Prostate gland (tissue), 2 donors: ENCODE measurements around the gene RCOR3. TPM values are rescaled to one million over a fixed set of nuclear protein-coding genes. Genes with fewer than 3 reads are reported as not detected.

Experiments used
- DNase-seq: peaks from one replicate; pipeline ENCODE4 v3.0.0-alpha.2; 2019; ENCODE audit warnings: low spot score
- H3K27ac ChIP-seq, 2 donors: fragments of 200-600 bp; sonication (generic); 2 replicates each; pipeline ENCODE4 v1.5.1; 2017 to 2019
- H3K27me3 ChIP-seq: fragments of 200-600 bp; sonication (generic); replicated peaks from 2 replicates; pipeline ENCODE4 v1.5.1; 2019; ENCODE audit not compliant: insufficient read depth
- H3K36me3 ChIP-seq, 2 donors: fragments of 200-600 bp; sonication (generic); 1 replicate in 1 of 2; 2 replicates in 1 of 2; pipeline versions ENCODE4 v1.5.1 to v1.8.1; 2017 to 2019
- H3K4me1 ChIP-seq: fragments of 200-600 bp; sonication (generic); replicated peaks from 2 replicates; pipeline ENCODE4 v1.5.1; 2019
- H3K4me3 ChIP-seq, 2 donors: fragments of 200-600 bp; sonication (generic); 2 replicates each; pipeline ENCODE4 v1.5.1; 2017 to 2019
- H3K9me3 ChIP-seq: fragments of 200-600 bp; sonication (generic); 2 replicates; pipeline ENCODE4 v1.5.1; 2017
- POLR2A ChIP-seq: fragments of 450-650 bp; IDR thresholded peaks from one replicate; pipeline ENCODE4 v1.6.1; 2016; ENCODE audit warnings: antibody characterized with exemption, mild to moderate bottlenecking
- POLR2AphosphoS5 ChIP-seq: sonication (generic); formaldehyde crosslinking; IDR thresholded peaks from one replicate; pipeline ENCODE4 v1.6.1; 2017; ENCODE audit warnings: antibody characterized with exemption
- WGBS: methylation state at CpG from one replicate; pipeline ENCODE4 v1.1.5; 2018; 5-methylcytosine and 5-hydroxymethylcytosine counted together
- intact Hi-C: fragments of 100-400 bp; cut with DNase I; formaldehyde crosslinking; loops from one replicate; pipeline ENCODE4 v1.14.2; 2022
- total RNA-seq, 2 donors: library from RNA; depleted of rRNA; stranded (reverse); fragments of >200 nt; gene quantifications; one replicate each; pipeline ENCODE4 v1.1.0, GENCODE V29; 2016
- TF ChIP-seq, protein P1 (sequence below), 4 experiments: fragments of 200-600 bp in 2 of 4; fragments of 450-650 bp in 2 of 4; sonication (generic) in 2 of 4; IDR thresholded peaks; 1 replicate in 3 of 4; 2 replicates in 1 of 4; pipeline ENCODE4 v1.5.1; 2016 to 2019; ENCODE audit warnings: antibody characterized with exemption in 4 of 4, mild to moderate bottlenecking in 2 of 4, moderate library complexity in 2 of 4

Gene RCOR3
- total RNA-seq, 2 donors from 2014 or later = 56.4 to 78.3 TPM

DNA sequence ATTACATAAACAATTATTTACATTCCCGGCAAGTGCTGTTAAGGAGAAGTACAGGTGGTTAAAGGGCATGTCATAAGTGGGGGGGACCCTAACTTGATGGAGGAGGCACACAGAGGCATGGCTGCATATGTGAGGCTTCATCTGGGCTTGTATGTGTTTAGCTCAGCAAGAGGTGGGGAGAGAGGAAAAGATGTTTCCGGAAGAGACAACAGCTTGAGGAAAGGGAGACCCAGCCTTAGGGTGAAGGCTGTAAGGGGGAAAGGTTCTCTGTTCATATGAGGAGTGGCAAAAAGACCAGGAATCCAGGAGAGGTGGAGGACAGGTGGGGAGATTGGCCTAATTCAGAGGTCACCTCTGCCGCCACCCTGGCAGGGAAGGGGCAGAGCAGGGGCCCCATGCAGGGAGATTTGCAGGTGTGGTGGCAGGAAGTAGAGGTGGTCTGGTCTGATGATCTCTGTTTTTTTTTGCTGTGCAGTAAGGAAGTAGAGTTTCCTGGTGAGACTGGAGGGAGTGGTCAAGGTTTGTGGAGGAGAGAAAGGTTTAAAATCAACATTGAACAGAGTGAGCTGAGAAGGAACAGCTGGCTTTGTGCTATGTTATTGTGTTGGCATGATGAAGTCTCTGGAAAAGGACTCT is 76.5 kb downstream of the RCOR3 start:
- TF ChIP-seq POLR2AphosphoS5 (no peak), POLR2A (no peak)
- TF ChIP-seq, protein P1, sequence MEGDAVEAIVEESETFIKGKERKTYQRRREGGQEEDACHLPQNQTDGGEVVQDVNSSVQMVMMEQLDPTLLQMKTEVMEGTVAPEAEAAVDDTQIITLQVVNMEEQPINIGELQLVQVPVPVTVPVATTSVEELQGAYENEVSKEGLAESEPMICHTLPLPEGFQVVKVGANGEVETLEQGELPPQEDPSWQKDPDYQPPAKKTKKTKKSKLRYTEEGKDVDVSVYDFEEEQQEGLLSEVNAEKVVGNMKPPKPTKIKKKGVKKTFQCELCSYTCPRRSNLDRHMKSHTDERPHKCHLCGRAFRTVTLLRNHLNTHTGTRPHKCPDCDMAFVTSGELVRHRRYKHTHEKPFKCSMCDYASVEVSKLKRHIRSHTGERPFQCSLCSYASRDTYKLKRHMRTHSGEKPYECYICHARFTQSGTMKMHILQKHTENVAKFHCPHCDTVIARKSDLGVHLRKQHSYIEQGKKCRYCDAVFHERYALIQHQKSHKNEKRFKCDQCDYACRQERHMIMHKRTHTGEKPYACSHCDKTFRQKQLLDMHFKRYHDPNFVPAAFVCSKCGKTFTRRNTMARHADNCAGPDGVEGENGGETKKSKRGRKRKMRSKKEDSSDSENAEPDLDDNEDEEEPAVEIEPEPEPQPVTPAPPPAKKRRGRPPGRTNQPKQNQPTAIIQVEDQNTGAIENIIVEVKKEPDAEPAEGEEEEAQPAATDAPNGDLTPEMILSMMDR (IDR thresholded peaks at IDR 0.05) = no peak
- intact Hi-C loops = no loop called here
- no peak overlapping the region for H3K4me3 ChIP-seq
- H3K4me1 ChIP-seq = peaks cover 4% of the 10 kb centered on the region
- H3K27ac ChIP-seq = no peak overlapping the region
- no peaks in the 10 kb centered on the region for H3K9me3 ChIP-seq
- DNase-seq = no peak
- no peaks in the 10 kb centered on the region for H3K36me3 ChIP-seq
- H3K27me3 ChIP-seq = no peaks in the 10 kb centered on the region
- WGBS = 81% methylated on average over 3 of the region's 3 CpGs

- WGBS = 69% methylated on average over 3 of the region's 3 CpGs
- intact Hi-C loops = no loop called here
- Histone ChIP-seq H3K27ac (no peak overlapping the region), H3K4me3 (no peak overlapping the region), H3K27me3 (no peaks in the 10 kb centered on the region), H3K9me3 (no peaks in the 10 kb centered on the region), H3K36me3 (no peaks in the 10 kb centered on the region), H3K4me1 (peaks cover 4% of the 10 kb centered on the region)
- TF ChIP-seq POLR2AphosphoS5 = no peak
- DNase-seq = no peak
Measured at GRCh38 chr1:211336161-211336560, 77.0 kb downstream of the RCOR3 start.

DNA sequence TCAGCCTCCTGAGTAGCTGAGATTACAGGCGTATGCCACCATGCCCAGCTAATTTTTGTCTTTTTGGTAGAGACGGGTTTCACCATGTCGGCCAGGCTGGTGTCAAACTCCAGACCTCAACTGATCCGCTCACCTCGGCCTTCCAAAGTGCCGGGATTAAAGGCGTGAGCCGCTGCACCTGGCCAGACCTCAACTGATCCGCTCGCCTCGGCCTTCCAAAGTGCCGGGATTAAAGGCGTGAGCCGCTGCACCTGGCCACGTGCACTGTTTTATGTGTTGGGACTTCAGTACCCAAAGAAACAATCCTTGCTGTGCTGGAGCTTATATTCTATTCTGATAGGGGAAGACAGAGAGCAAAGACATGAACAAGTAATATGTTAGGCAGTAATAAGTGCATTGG is 77.6 kb downstream of the RCOR3 start:
- H3K4me3 ChIP-seq = no peak overlapping the region
- TF ChIP-seq, protein P1 (IDR thresholded peaks at IDR 0.05) = no peak
- TF ChIP-seq POLR2AphosphoS5 = no peak
- TF ChIP-seq POLR2A = no peak
- intact Hi-C loops = no loop called here
- H3K27me3 ChIP-seq = no peaks in the 10 kb centered on the region
- no peaks in the 10 kb centered on the region for H3K36me3 ChIP-seq
- H3K4me1 ChIP-seq = peaks cover 4% of the 10 kb centered on the region
- WGBS = 94% methylated on average over 15 of the region's 15 CpGs
- H3K27ac ChIP-seq = no peak overlapping the region
- no peaks in the 10 kb centered on the region for H3K9me3 ChIP-seq
- DNase-seq = no peak

DNA sequence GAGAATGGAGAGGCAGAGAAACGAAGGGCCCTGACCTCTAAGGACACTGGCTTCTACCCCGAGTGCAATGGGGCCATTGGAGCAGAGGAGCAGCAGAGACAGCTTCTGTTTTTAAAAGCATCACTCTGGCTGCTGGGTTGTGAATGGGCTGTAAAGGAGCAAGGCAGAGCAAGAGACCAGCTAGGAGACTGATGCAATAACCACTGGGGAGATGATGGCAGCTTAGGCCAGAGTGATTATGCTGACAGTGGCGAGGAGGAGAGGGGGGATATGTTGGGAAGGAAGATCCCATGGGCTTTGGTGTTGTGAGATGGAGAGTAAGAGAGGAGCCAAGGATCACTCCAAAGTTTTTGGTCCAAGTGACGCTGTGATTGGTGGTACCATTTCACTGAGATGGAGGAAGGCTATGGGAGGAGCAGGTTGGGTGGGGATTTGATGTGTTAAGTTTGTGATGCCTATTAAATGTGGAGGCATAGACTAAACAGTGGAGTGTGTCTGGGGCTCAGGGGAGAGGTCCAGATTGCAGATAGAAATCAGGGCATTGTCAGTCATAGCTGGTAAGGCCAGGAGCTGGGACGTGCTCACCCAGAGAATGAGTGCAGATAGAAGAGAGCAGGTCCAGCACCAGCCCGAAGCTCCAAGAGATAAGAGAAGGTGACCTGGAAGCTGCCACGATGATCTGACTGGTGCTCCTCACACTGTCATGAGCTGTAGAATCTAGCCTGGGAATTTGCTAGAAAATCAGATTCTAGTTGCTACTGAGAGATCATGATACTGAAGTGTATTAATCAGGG is 78.5 kb downstream of the RCOR3 start:
- 82% methylated on average over 7 of the region's 7 CpGs for WGBS
- Histone ChIP-seq H3K4me3 (no peak overlapping the region), H3K36me3 (no peaks in the 10 kb centered on the region), H3K4me1 (peaks cover 4% of the 10 kb centered on the region), H3K27ac (no peak overlapping the region), H3K9me3 (no peaks in the 10 kb centered on the region), H3K27me3 (no peaks in the 10 kb centered on the region)
- intact Hi-C loops = no loop called here
- TF ChIP-seq, protein P1 (IDR thresholded peaks at IDR 0.05) = no peak
- no peak for TF ChIP-seq POLR2A
- TF ChIP-seq POLR2AphosphoS5 = no peak
- no peak for DNase-seq

DNA sequence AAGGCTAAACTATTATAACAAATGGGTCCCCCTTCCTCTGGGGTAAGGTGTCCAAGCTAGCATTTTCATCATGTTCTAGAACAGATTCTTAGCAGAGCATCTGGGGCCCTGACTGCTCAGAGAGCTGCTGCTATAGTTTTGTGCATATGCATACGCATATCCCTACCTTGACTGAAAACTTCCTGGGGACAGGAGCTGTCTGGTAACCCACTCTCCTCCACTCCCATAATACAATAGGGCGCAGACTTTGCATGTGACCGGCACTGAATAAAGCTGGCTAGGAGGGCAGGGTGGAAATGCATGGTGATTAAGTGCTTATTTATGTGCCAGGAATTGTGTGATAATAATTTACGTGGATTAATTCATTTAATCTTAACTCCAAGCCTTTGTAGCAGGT is 79.1 kb downstream of the RCOR3 start:
- H3K4me1 ChIP-seq = peaks cover 4% of the 10 kb centered on the region
- DNase-seq = no peak
- 89% methylated on average over 4 of the region's 4 CpGs for WGBS
- intact Hi-C loops = no loop called here
- no peak overlapping the region for H3K4me3 ChIP-seq
- no peak overlapping the region for H3K27ac ChIP-seq
- no peaks in the 10 kb centered on the region for H3K9me3 ChIP-seq
- H3K36me3 ChIP-seq = no peaks in the 10 kb centered on the region
- H3K27me3 ChIP-seq = no peaks in the 10 kb centered on the region
- TF ChIP-seq POLR2A = no peak
- TF ChIP-seq POLR2AphosphoS5 = no peak
- TF ChIP-seq, protein P1 (IDR thresholded peaks at IDR 0.05) = no peak
